ENCODE measurements around the gene KAZN.

Gene KAZN

DNA sequence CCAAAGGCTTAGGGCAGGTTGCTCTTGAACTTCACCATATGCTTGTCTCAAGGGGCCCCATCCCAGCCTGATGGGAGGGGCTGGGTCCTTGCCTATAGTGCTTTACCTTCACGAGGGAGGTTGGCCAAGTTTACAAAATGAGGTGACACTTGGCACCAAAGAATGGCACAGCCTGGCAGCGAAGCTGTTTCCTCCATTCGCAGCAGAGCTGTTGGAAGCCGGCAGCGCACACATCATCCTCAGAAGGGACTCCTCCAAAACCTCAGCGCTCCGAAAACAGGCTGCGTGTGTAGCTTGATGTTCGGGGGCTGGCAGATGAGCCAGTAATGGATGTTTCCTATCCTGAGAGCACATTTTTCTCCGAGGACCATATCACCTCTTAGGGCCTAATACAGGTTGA is 116.8 kb downstream of the KAZN start:
- no peak for DNase-seq (ENCODE audit: low spot score)

DNA sequence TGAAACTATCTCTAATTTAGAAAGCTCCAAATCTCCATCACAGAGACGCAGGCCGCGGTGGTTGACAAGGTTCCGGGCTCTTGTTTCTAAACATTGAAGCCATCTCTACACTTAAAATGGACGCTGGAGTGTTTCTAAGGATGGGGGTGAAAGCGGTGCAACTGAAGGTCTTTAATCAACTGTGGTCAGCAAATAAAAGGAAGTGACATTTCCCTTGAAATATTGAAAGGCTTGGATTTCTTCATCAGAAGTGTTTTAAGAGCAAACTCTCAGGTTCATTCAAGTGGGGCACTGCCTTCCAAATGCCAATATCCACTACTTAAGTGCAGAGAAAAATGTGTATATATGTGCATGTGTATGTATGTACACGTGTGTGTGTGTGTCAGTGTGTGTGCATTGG is 117.3 kb downstream of the KAZN start:
- no peak for DNase-seq (ENCODE audit: low spot score)

DNA sequence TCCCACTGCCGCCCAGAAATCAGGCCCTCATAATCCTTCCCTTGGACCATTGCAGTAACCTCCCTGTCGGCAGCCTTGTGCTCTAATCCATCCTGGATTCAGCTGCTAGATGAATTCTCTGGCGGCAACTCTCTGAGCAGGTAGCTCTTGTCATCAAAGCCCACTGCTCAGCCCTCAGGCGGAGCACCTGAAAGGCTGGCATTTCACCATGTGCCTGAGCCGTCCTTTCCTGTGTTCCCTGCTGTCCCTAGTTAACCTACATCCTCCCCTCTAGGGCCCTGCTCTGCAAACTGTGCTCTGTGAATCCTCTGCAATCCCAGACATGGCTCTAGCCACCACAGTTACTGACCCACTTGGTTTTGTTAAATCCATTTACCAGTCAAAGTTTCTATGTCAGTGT is 118.0 kb downstream of the KAZN start:
- no peak for DNase-seq (ENCODE audit: low spot score)

DNA sequence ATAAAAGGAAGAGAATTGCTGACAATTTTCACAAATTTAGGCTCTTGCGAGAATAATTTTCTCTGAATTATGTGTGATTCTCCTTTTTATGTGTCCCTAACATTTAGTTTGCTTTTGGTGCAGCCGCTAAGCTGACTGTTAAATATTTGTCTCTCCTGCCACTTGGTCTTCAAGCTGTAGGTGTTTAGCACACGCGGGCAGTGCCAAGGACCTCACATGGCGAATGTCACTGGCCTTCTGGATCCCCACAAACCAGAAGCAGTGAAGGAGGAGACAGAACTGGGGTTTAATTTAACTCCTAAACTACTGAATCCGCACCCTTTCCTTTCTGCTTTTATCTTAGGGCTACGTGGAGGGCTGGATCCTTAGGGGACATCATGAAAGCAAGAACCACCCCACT is 120.0 kb downstream of the KAZN start:
- DNase-seq (ENCODE audit: low spot score) = no peak

DNA sequence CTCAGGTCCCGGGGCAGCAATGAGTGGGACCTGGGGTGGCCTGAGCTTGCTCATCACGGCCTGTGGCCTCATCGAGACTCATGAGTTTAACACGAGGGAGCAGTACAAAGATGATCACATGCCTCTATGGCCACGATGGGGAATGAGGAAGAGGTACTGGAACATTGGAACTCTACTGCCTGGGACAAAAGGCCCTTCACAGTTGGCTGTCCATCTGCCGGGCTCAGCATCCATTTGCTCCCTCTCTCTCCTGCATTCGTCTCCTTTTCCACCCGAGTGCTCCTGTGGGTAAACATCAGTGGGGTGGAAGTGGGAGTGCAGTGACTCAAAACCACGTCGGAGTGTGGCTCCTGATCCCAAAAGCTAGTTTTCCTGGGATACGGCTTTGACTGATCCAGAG is 124.9 kb downstream of the KAZN start:
- no peak for DNase-seq (ENCODE audit: low spot score)

DNA sequence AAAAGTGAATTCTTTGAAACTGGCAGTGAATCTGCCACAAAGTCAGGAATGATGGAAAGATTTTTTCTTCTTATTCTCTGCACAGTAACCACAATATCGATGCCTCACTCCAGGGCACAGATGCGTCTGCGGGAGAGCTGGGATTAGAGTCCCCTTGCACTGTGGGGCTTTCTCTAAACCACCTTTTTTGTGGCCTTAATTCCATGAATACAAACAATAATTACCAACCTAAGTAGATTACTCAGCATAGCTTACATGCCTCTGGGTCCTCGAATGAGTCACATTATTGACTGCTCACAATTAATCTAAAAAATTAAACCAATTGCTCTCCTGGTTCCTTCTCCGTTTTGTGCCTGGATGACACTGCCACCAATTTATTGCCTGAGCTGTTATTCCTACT is 125.8 kb downstream of the KAZN start:
- DNase-seq (ENCODE audit: low spot score) = peak; percentile 47

DNA sequence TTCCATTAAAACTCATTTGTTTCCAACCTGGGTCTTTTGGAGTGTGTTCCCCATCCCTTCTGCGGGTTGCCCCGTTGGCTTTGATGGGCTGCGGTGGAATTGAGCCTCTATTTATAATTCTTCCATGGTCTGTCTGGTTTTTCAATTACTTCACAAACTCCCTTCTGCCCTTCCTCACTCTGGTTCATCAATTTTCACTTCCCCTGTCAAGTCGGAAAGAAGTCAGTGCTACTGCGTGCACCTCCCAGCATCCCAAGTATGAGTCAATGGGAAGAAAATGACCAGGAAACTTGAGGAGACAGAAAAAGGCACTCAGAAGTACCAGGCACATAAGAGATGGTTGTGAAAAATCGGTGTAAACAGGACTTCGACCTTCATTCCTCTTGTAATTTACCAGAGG is 126.2 kb downstream of the KAZN start:
- DNase-seq (ENCODE audit: low spot score) = no peak

DNA sequence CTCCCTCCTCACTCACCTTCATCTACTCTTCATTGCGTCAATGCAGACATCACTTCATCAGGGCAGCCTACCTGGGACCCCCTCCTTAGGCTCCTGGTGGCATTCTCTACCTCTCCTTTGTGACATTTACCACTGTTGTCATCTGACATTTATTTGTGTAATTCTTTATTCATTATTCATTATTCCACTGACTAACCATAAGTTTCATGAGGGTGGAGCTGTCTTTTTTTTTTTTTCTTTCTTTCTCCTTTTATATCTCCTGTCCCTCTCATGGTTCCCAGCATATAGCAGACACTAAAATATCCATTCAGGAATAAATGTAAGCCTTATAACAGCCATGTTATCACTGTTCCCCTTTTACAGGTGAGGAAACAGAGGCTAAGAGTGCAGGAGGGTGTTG is 126.8 kb downstream of the KAZN start:
- DNase-seq (ENCODE audit: low spot score) = no peak

DNA sequence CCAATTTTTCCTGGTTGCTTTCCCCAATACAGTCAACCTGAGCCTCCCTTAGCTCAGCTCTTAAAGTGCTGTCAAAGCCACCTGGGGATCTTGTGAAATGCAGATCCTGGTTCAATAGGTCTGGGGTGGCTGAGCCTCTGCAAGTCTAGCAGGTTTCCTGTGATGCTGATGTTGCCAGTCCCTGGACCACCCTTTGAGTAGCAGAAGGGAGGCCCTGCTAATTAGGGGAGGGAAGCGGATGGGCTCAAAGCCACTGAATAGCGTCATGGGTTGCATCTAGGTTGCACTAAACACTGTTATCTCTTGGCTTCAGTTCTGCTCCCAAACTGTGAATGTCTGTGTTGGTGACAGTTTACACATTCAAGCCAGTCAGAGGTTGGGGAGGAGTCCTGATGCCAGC is 127.2 kb downstream of the KAZN start:
- no peak for DNase-seq (ENCODE audit: low spot score)

DNA sequence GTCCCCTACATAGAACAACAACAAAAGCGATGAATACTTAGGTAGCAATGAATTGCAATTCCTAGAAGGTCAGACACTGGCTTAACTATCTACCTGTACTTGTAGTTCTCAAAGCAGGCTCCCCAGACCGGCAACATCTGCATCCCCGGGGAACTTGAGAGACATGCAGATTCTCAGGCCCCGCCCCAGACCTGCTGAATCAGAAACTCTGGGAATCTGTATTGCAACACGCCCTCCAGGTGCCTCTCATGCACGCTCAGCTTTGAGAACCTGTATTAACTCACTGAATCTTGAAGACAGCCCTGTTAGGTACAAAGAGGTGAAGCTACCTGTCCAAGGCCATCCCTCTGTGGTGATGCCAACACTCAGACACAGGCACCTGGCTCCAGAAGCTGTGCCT is 128.1 kb downstream of the KAZN start:
- no peak for DNase-seq (ENCODE audit: low spot score)

DNA sequence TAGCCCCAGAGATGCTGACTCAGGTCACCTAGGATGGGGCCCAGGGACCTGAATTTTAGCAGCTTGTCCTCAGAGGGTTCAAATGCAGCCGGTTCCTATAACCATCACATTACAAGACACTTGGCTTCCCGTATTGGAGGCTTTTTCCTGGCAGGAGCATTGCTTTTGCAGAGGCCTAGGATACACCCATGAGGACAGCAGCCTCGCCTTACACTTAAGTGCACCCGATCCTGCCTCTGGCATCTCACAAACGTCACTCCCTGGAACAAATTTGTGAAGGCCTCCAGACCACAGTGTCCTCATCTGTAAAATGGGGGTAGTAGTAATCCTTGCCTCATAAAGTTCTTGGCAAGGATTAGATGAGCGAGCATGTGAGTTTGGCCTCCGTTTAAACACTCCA is 130.0 kb downstream of the KAZN start:
- DNase-seq (ENCODE audit: low spot score) = no peak

DNA sequence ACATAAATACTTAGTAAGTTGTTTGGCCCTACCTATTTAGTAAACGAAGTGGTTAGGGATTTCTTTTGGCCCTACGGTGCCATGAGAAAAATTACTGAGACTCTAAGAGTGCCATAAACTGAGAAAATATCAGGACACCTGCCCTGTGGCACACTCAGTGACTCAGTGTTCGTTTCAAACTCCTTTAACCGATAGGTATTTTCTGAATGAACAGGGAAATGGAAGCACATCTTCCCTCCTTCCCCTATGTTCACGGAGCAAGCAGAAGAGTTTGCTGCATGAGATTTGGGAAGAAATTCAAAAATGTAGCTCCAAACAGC is 134.2 kb downstream of the KAZN start:
- DNase-seq (ENCODE audit: low spot score) = no peak

DNA sequence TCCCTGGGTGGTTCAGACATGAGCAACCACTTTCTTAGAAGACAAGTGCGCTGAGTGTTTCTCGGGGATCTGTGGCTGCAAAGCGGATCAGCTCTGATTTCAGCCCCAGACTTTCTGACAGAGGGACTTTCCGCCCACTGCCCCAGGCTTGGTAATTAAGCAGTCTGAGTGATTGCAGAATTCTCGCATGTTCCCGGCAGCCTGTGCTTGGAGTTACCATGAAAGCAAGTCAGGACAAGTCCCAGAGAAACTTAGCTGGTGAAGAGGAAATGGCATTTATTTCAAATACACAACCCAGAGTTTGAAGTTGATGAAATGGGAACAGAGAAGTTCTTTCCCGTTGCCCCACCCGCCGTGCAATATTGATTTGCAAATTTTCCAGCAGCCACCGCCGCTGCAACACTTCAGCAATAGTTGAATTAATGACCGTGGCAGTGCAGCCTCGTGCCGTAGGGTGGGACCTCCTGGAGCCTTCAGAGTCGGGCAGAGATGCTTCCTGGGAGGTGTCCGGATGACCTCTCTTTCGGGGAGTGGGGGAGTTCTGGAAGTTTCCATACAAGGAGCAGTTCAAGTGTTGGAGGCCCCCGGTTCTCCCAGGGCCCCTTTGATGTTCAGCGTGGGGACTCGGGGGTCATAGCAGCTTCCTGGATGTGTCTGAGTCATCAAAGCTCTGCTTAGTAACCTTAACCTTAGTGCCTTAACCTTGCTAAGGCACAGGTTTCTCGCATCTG is 134.7 kb downstream of the KAZN start:
- DNase-seq (ENCODE audit: low spot score) = peak; percentile 50

DNA sequence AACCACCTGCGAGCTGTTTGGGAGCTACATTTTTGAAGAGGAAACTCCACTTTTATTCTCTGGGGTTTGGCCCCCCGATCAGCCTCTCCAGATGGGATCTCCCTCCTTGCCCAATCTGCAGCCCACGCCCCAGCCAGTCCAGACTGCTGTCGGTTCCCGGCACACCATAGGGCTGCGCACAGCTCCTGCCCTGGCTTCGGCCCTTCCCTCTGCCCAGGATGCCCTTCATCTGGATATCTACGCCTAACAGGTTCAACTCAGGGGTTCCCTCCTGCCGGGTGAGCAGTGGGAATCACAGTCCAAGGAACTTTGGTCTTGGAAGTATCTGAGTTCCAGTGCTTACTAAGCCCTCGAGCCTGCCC is 135.3 kb downstream of the KAZN start:
- DNase-seq (ENCODE audit: low spot score) = no peak

DNA sequence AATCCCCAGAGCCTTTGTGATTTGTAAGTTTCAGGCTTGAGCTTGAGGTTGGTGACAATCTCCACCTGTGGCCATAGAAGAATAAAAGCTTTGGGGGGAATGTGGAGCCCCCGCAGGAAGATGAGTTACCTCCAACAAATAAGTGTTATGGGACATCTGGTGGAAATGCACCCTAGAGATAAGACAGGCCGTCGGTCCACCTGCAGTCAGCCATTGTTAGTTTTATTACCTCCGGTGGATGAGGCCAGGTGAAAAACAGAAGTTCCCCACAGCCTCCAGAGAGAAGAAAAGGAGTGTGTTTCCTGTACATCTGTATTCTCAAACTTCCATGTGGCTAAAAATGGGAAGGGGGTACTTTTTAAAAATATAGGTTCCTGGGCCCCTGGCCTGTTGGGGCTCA is 137.4 kb downstream of the KAZN start:
- DNase-seq (ENCODE audit: low spot score) = no peak

DNA sequence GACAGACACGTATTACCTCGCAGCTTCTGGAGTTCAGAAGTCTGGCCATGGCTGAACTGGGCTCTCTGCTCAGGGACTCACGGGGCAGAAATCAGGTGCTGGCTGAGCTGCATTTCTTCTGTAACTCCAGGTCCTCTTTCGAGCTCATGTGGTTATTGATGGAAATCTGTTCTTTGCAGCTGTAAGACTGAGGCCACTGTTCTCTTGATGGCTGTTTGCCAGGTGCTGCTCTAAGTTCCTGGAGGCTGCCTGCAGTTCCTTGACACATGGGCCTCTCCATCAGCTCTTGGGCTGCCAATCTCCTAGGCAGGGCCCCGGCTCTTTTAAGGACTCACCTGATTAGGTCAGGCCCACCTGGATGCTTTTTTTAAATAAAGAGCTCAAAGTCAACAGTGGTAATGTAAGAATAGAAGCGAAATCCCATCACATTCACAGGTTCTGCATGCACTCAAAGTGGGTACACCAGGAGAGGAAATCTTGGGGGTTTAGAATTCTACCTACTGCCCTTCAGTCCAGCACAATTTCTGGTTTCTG is 139.1 kb downstream of the KAZN start:
- no peak for DNase-seq (ENCODE audit: low spot score)

DNA sequence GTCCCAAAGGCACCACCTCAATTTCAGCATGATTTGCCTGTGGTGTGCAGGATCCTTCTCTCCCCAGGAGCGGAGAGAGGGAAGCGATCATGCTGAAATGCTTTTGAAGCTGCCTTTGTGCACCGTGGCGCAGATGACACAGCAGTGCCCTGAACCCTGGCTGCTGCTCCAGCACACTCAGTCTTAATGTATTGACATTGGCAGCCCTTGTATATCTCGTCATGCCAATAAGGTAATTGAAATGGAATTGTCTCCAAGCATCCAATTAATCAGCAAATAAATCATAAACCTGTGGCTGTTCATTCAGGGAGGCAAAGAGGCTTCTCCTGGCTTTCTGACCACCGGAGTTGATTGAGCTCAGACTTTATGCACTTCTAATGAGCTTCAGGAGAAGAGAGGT is 139.8 kb downstream of the KAZN start:
- no peak for DNase-seq (ENCODE audit: low spot score)

DNA sequence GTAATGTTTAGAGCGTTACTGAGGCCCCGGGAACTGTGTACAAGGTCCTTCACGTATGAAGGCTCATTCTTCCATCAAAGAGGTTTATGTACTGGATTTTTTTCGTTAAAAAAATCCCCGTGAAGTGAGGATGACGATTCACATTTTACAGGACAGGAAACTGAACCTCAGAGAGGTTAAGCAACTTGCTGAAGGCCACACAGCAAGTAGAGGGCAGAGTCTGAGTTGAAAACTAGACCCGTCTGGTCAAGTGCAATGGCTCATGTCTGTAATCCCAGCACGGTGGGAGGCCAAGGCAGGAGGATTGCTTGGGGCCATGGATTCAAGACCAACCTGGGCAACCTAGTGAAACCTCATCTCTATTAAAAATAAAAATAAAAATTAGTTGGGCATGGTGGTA is 140.2 kb downstream of the KAZN start:
- DNase-seq (ENCODE audit: low spot score) = no peak

DNA sequence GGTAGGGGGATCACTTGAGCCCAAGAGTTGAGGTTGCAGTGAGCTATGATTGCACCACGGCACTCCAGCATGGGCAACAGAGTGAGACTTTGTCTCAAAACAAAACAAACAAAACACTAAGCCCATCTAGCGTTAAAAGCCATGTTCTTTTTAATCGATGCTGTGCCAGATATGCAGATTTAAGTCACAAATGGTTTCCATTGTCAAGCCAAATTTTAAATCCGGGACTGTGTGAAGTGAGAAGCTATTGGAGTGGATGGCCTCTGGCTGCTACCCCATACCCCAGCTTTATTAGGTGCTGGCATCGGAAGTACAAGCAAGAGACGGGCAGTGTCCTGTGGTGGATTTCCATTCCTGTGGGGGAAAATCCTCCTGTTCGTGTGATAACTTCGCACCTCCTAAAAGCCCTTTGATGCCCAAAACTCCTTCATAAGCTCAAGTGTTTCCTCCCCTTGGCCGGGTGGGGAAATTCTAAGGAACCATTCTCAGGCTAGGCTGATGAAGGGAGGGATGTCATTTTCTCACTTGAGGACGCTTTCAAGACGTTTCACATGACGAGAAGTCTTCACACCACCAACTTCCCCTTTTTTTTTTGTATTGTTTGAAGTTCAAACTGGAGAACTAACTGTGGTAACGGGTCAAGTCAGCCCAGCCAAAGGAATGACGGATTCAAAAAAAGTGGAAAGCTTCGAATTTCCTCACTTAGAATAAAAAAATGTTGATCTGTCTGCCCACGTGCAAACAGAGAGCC is 140.8 kb downstream of the KAZN start:
- no peak for DNase-seq (ENCODE audit: low spot score)

DNA sequence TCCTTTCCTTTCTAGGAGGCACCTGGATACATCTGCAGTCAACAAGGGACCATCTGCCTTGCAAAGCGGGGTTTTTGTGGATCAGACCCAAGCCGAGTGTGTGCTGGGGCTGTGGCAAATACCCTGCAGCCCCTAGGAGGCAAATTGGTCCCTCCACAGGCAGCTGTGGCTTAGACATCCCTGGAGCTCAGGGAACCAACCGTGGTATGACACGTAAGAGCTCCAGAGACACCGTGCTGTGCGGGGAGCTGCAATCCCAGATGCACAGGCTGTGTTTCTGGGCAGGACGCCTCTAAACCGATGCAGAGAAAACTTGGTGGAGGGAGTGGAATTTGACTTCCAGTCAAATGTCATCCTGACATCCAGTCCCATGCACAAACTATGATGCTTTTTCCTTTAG is 141.5 kb downstream of the KAZN start:
- no peak for DNase-seq (ENCODE audit: low spot score)

DNA sequence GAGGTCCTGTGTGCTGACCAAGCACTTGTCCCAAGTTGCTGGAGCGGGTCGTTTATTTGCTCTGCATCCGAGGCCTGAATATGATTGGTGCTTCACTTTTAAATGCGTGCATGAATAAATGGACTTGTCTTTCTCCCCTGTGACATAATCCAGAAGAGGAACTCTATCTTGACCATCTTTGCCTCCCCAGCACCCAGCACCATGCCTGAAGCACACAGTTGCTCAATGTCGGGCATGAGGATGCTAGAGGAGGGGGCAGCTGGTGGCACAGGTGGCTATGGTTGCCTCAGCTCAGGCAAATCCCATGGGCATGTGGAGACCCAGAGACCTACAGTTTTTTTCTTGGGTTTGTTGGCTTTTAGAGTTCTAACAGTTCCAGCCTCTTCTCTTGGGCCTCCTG is 142.6 kb downstream of the KAZN start:
- no peak for DNase-seq (ENCODE audit: low spot score)

DNA sequence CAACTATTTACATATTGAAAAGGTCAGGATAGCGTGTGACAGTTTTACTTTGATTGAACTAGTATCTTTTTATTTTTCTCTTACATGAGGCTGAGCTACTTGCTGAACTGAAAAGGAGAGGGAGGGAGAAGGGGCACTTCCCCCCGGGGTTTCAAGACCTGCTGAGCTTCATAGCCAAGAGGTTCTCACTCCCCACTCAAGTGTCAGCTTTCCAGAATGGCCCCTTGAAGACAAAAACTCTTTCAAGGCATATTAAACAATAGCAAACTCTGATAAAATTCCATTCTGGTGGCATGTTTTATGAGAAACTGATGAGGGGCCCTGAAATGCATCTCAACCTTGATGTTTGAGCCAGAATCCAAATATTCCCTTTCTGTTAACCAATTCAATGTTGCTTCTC is 143.0 kb downstream of the KAZN start:
- DNase-seq (ENCODE audit: low spot score) = no peak

DNA sequence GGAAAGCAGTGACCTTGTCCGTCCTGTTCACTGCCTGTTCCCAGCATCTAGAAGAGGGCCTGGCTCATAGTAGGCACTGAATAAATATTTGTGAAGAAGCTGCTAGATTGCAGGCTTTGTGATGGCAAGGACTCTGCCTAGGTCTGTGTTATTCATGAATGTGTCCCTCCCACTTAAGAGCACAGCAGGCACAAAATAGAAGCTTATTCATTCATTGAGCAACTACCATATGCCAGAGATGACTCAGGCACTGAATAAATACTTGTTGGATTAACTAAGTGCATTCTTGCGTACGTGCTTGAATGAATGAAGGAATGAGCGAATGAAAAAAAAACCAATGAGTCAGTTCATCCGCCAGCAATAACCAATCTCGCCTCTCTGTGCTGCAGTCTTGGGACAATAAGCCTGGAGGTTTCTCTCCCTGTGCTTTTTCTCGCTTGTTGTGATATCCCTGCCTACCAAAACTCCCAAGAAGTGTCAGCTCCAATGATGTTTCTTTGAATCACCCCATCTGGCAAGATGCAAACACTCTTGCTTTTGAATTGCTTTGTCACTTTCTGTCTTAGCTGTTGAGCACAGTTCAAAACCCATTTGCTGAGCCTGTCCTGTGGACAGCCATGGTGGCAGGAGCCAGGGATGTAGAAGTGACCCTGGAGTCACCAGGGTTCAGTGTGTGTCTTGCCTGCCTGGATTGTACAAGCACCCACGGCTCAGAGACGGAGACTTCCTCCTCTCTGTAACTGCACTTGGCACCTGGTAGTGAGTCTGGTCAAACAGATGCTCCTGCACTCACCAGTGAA is 143.9 kb downstream of the KAZN start:
- DNase-seq (ENCODE audit: low spot score) = peak; percentile 90

Data from AG08395 (cell line).